NCI-H510A (cell line): ENCODE measurements around the gene KRTAP2-3.

Experiments
- DNase-seq: peaks from one replicate; lab custom pipeline; 2025; lab: John Stamatoyannopoulos, UW

The KRTAP2-3 gene

GRCh38 chr17:41029633-41030245, 30.2 kb downstream of the KRTAP2-3 start, which contains the start of gene KRTAP1-4:
TSS of gene KRTAP1-4 (minus strand) at chr17:41030195. CDS start at chr17:41030078, 117 bp downstream.
- DNase-seq = no peak

DNA sequence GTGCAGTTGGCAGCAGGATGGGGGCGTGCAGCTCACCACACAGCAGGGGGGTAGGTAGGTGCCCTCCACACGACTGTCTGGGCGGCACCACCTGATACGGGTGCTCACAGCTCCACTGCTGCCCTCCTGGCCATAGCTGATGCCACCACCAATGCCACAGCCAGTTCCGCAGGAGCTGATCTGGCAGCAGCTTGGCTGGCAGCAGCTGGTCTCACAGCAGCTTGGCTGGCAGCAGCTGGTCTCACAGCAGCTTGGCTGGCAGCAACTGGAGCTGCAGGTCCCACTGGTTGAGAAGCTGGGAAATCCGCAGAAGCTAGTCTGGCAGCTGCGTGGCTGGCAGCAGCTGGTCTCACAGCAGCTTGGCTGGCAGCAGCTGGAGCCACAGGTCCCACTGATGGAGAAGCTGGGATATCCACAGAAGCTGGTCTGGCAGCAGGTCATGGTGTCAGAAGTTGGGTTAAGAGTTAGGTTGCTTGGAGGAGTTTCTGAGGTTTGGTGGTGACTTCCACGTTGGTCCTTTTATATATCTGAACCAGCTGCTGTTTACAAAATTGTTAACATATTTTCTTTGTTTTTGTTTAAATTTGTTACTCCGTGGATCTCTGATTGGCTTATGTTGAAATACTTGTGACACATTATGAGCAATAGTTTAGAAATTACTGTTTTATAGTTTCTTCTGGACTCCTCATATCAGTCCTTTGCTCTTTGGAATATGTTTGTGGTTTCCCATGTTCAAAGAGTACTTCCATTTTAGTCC, 33.0 kb downstream of the KRTAP2-3 start, which contains the start of gene KRTAP1-5:
KRTAP1-5 (minus strand) TSS at position 494 of the 757 bp plus-strand sequence; CDS start at position 441, 53 bp downstream.
- DNase-seq = no peak

DNA sequence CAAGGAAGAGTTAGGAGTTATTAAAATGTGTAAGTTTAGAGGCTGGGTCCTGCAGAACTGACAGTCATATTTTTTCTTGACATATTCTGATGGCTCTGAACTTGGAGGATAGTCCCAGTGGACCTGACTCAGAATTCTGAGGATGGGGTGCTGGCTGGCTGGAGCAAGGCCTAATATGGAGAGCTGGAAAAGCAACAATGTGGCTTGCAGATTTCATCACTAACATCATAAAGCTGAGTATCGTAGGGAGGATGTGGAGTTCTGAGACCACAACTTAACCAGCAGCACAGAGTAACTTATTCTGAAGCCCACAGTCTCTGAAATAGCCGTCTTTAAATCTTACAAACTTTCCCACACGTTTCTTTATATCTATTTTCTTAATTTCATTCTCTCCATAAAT, 35.2 kb downstream of the KRTAP2-3 start:
- DNase-seq = no peak

DNA sequence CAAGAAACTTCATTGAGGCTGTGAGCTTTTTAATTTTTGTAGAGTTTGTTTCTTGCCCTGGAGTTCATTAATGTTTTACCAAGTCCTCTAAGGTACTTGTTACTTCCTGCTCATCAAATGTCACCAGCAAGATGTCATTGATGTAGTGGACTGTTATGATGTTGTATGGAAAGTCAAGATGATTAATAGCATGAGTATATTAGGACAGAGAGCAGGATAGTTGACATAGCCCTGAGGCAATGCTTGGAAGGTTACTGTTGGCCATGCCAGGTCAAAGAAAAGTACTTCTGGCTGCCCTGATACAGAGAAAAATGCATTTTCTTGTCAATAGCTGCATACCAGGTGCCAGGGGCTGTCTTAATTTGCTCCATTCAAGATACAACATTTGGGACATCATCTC, 39.6 kb downstream of the KRTAP2-3 start:
- no peak for DNase-seq

GRCh38 chr17:41019415-41019814, 40.5 kb downstream of the KRTAP2-3 start:
- DNase-seq = no peak

- no peak for DNase-seq
These were observed 41.4 kb downstream of the KRTAP2-3 start for GRCh38 chr17:41018541-41018940.

DNA sequence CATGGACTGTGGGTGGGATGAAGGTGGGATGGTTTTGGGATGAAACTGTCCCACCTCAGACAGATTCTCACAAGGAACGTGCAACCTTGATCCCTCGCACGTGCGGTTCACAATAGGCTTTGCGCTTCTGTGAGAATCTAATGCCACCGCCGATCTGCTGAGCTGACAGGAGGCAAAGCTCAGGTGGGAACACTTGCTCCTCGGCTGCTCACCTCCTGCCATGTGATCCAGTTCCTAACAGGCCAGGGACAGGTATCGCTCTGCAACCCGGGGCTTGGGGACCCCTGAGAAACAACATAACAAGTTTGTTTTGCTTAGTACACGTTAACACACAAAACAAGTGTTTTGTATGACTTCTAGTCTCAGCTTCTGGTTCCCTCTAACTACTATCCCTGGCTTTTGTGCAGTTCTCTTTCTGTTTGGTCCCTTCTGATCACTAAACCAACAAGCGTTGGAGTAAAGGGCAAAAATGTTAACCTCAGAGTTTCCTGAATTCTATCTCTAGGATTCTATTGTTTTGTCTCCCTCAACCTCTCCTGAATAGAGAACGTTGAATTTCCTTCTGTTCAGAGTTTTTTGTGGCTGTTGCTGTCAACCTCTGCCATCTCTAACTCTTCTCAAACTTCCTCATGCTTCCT, 43.2 kb downstream of the KRTAP2-3 start:
- DNase-seq = no peak

GRCh38 chr17:41015454-41015853, 44.5 kb downstream of the KRTAP2-3 start:
- DNase-seq = no peak

DNA sequence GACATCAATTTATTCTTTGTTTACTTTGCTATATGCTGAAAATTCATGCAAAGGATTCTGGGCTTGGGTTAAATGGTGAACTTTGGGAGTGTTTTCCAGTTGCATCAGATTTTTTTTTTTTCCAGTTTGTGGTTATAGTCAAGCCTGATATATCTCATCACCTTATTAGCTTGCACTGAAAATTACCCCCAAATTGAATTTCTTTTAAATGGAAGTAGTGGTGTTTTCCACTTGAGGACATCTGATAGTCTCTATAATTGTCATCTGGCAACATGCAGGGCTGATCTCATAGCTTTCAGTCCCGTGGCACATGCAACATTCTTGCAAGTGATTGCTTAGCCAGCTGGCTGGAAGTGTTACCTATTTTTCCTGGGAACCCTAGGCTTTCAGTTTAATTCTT, 46.3 kb downstream of the KRTAP2-3 start:
- DNase-seq = no peak

- no peak for DNase-seq
These were observed 46.7 kb downstream of the KRTAP2-3 start for GRCh38 chr17:41013181-41013580.

DNA sequence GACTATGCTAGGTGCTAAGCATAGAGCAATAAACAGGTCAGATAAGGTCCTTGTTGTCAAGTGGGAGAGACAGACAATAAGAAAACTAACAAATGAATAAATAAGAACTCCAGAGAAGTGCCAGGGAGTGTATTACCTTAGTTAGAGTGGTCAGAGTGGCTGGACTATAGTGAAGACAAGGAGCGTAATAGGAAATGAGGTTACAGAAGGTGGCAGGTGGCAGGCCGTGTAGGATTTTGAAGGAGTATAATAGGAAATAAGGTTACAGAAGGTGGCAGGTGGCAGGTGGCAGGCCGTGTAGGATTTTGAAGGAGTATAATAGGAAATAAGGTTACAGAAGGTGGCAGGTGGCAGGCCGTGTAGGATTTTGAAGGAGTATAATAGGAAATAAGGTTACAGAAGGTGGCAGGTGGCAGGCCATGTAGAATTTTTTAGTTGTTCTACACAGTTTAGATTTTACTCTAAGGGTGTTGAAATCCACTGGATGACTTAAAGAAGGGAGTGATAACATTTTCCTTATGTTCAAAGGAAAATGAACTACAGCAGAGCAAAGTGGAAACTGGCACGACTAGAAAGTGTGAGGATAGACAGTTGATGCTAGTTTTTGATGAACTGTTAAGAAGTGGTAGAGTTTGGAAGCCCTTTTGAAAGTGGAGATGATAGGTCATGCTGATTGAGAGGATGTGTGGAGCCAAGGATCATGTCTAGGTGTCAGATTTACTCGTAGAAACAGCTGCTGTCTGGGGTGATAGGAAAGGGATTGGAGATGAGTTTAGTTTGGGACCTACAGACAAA, 47.4 kb downstream of the KRTAP2-3 start:
- DNase-seq = no peak

DNA sequence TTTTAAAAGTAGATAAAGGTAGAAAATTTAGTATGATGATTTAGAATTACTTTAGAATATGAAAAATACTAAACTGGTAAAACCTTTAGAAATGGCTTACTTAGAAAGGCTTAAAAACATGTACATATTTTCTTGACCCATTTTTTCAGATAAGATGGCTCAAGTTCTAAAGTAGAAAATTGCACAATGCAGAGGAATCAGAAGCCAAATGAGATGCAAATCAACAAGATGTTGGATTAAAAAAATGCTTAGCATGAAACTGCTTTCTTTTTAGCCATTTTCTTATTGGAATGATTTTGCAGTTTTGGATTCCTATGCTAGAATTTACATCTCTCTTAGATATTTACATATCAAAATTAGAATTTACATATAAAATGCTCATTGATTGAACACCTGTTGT, 49.5 kb downstream of the KRTAP2-3 start:
- no peak for DNase-seq

GRCh38 chr17:41009936-41010335, 50.0 kb downstream of the KRTAP2-3 start:
- no peak for DNase-seq

GRCh38 chr17:41009301-41009760, 50.6 kb downstream of the KRTAP2-3 start:
- peak; percentile 46 for DNase-seq
